ENCODE results near the gene PCCA.

GRCh38 chr13:100535426-100536135, 446.7 kb downstream of the PCCA start:
- TF ChIP-seq EZH2 (IDR thresholded peaks at IDR 0.05; ENCODE audit: low read depth) (no peak), CTCF (conservative IDR thresholded peaks at IDR 0.05) (no peak)

All from PC-9 (cell line).